GM18868 (cell line): ENCODE measurements around the gene ETAA1.

ENCODE experiments used
- ATAC-seq: cut with Tn5 transposase; IDR thresholded peaks from one replicate; pipeline ENCODE4 v1.9.1; 2021; ENCODE audit warnings: mild to moderate bottlenecking, moderate library complexity; ENCODE audit not compliant: unreplicated experiment

ETAA1 gene

DNA sequence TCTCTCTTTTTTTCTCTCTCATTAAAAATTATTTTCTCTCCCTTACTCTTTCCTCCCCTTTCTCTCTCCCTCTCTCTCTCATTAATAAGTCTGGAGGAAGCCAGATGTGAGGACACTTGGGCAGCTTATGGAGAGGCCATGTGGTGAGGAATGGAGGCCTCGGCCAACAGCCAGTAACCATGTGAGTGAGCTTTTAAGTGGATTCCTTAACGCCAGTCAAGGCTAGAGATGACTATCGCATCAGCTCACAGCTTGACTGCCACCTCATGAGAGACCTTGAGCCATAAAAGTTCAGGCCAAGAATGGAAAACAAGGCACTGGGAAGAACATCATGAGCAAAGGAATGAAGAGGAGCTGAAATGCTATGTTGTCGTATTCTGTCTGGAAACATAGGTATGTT, 39.1 kb downstream of the ETAA1 start:
- no peak for ATAC-seq

DNA sequence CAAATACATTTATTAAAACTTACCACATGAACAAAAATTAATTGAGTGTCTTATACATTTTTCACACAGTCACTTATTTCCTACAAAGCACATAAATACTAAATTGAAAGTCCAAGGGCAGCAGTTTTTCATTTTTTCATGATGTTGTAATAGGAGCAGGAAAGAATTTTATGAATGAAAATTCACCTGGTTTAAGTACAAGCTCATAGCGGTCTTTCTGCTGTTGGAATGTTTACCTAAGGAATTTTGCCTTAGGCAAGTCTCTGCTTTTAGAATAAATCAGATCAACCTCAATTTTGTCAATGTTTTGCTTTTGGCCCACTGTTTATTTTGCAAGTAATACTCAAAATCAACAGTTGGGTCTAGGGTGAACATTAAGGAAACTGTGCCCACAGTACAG, 40.0 kb downstream of the ETAA1 start:
- no peak for ATAC-seq

GRCh38 chr2:67438337-67438736, 41.2 kb downstream of the ETAA1 start:
- ATAC-seq: no peak

DNA sequence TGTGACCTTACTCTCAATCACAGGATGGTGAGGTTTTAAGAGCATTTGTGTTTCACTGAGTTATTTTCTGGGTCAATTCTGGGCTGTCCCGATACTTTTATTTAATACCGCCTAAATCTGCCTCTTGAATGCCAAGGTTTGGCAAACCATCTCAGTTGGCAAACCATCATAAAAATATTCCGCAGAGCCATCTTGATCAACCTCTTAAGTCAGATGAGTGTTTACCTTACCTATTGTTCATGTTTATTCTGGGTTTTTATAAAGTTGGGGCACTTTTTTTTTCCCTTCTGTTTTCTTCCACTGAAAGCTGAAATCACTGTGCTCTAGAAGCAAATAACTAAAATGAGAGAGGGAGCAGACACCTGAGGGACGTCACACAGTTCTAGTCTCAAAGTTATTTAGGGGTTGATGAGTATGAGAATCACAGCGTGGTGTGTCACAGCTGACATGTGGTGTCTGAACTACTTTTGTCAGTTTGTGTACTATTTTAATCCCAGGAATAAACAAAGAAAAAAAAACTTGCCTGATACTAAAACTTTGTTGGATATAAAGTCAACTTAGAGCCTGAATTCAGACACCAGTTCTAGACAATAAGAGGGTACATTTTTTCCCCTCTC, 48.6 kb downstream of the ETAA1 start:
- no peak for ATAC-seq

DNA sequence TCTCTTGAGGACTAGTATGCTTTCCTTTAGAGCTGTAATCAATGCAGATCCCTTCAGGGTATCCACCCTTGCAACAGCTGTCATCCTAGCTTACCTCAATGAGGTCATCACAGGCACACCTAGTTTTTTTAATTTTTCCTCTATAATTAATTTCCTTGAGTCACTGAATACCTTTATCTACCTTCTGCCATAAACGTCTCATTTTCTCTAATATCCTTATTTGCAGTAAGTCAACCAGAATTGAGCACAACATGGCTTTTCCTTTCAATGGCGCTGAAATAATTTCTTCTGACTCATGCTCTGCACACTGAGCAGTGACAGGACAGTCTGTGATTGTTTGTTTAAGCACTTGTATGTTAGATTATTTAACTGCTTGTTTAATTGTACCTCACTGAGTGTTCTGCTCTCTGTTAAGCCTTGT, 49.4 kb downstream of the ETAA1 start:
- no peak for ATAC-seq

DNA sequence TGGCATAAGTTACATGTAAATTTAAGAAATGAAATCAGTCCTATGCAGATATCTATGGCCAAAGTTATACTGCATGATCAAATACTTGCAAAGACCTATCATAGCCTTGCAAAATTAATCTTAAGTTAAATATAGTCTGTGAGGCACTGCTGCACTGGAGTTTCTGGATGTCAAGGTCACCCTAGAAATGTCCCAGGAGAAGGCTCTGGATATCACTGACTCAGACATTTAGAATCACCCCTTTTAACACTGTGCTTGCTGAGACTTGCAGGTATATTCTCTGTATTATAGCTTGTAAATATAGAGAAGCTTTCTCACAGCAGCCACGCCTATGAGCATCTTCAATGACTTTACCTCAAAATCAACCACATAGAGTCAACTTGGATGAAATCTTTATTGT, 51.5 kb downstream of the ETAA1 start:
- ATAC-seq: no peak

- no peak for ATAC-seq
These were observed 54.1 kb downstream of the ETAA1 start for GRCh38 chr2:67451086-67451832.

DNA sequence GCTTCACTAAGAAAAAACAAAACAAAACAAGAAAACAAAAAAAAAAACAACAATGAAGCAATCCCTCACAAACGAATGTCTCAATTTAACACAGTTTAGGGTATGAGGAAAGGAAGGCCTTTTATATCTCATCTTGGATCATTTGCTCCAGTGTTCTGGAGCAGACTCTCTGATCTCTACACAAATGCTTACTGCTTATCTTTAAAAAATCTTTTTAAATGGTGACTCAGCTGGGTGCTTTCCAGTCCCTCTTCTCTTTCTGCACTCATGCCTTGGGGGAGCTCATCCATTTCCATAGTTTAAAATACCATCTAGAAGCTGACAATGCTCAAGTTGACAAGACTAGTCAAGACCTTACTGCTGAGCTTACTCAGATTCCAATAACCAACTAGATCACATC, 56.2 kb downstream of the ETAA1 start:
- ATAC-seq: no peak

- ATAC-seq: no peak
These were observed 58.3 kb downstream of the ETAA1 start for GRCh38 chr2:67455219-67456142.

DNA sequence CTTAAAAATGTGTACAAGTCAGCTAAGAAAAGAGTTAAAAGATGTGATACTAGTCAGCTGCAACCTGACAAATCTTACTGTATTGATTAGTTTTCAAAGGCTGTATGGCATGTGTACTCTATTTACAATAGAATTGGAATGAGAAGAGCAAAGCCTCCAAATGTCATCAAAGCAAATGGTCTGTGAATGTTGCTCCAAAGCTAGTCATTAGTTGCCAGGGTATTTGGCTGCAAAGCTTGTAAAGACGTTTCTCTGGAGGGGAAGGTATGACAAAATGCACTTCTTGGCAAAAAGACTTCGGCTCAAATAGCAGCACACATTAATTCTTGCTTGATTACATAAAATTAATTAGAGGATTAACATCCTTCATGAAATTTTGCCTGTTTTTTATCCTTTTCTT, 59.3 kb downstream of the ETAA1 start:
- no peak for ATAC-seq

- no peak for ATAC-seq
These were observed 60.6 kb downstream of the ETAA1 start for GRCh38 chr2:67457699-67458098.

DNA sequence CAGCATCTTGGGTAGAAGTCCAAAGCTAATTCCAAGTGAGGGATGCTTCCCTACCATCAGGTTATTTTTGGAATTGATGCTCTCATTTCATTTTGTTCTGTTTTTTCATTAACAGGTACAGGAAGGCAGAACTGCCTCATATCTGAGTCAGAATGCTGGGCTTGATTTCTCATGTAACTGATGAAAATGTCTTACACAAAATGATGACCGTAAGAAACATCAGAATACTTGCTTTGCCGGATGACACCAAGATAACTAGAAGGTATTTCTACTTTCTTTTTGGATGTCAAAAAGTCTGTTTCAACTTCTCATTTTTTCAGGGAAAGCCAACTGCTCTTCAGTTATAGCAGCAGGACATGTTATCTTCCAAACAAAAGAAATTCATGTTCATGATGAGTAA, 62.6 kb downstream of the ETAA1 start:
- ATAC-seq: no peak
